Measurements from ENCODE around the gene LINC00305.

The LINC00305 gene

GRCh38 chr18:64178860-64179259, 30.0 kb upstream of the LINC00305 start:
- no peak for DNase-seq (ENCODE audit: low read depth)
- H3K4me3 ChIP-seq (ENCODE audit: low read length), result no peak overlapping the region
- TF ChIP-seq CTCF (conservative IDR thresholded peaks at IDR 0.05; ENCODE audit: low read length), result no peak

GRCh38 chr18:64175432-64175831, 26.5 kb upstream of the LINC00305 start:
- no peak overlapping the region for H3K4me3 ChIP-seq (ENCODE audit: low read length)
- no peak for TF ChIP-seq CTCF (conservative IDR thresholded peaks at IDR 0.05; ENCODE audit: low read length)
- no peak for DNase-seq (ENCODE audit: low read depth)

- no peak for TF ChIP-seq CTCF (conservative IDR thresholded peaks at IDR 0.05; ENCODE audit: low read length)
These were observed 22.7 kb upstream of the LINC00305 start for GRCh38 chr18:64171576-64171975.

GRCh38 chr18:64167408-64167925, 18.6 kb upstream of the LINC00305 start:
- TF ChIP-seq CTCF (conservative IDR thresholded peaks at IDR 0.05; ENCODE audit: low read length), result no peak
- H3K4me3 ChIP-seq (ENCODE audit: low read length), result no peak overlapping the region
- no peak for DNase-seq (ENCODE audit: low read depth)

More at GRCh38 chr18:64171576-64171975, 22.7 kb upstream of the LINC00305 start:
- H3K4me3 ChIP-seq (ENCODE audit: low read length), result no peak overlapping the region
- DNase-seq (ENCODE audit: low read depth), result no peak

GRCh38 chr18:64165906-64166305, 17.0 kb upstream of the LINC00305 start:
- TF ChIP-seq CTCF (conservative IDR thresholded peaks at IDR 0.05; ENCODE audit: low read length), result no peak
- H3K4me3 ChIP-seq (ENCODE audit: low read length), result no peak overlapping the region
- DNase-seq (ENCODE audit: low read depth), result peak; percentile 47

GRCh38 chr18:64164883-64165282, 16.0 kb upstream of the LINC00305 start:
- no peak for TF ChIP-seq CTCF (conservative IDR thresholded peaks at IDR 0.05; ENCODE audit: low read length)
- no peak overlapping the region for H3K4me3 ChIP-seq (ENCODE audit: low read length)

GRCh38 chr18:64149916-64150438, 1.1 kb upstream of the LINC00305 start:
- no peak for TF ChIP-seq CTCF (conservative IDR thresholded peaks at IDR 0.05; ENCODE audit: low read length)
- H3K4me3 ChIP-seq (ENCODE audit: low read length), result no peak overlapping the region
- no peak for DNase-seq (ENCODE audit: low read depth)

More at GRCh38 chr18:64164883-64165282, 16.0 kb upstream of the LINC00305 start:
- no peak for DNase-seq (ENCODE audit: low read depth)

Data from AG10803 (cell line).